ENCODE data around the gene SLIT1.

The SLIT1 gene

GRCh38 chr10:97024168-97025073 lies 161.3 kb downstream of the SLIT1 start:
- DNase-seq (ENCODE audit: low read depth in 2 of 2) = no peak

- no peak for DNase-seq (ENCODE audit: low read depth in 2 of 2)
These were observed 162.2 kb downstream of the SLIT1 start for GRCh38 chr10:97023401-97024167.

GRCh38 chr10:97022616-97023015 lies 163.1 kb downstream of the SLIT1 start:
- no peak for DNase-seq (ENCODE audit: low read depth in 2 of 2)

DNA sequence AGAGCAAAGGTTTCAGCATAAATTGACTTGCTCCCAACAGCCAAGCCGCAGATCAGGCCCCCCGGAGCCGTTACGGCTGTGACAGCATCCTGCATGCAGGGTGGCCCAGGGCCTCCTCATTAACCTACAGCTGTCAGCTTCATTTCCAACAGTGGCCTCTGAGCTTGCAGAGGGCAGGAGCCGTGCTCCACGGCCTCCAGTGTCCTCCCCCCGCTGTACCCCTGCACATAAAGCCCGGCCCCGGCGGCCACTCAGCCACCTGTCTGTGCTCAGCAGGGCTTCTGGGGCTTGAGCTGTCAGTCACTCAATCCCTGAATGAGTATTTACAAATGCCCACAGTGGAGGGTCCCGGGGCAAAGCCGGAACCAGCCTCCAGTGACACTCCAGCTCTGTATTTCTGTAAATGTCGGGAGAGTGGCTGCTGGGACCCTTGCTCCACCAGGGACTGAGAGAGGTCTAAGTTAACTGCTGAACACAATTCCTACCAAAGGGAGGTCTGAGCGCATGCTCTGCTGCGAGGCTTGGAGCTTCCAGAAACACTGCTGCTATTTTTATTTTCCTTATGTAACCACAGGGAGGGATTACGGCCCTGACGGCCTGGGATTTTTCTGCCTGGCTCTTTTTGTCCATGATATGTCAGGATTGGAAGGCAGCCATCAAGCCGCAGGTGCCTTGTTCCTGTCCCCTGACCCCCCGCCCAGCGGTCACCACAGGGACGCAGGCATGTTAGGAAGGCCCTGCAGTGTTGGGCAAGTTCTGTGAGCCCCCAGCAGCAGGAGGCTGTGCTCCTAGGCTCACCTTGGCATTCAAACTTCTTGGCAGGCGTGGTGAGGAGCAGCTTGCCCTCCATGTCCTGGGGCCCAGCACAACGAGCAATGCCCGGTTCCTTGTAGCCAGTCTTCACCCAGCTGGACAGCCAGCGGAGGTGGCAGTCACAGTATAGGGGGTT lies 165.0 kb downstream of the SLIT1 start:
- no peak for DNase-seq (ENCODE audit: low read depth in 2 of 2)

GRCh38 chr10:97019213-97019844 lies 166.4 kb downstream of the SLIT1 start:
- no peak for DNase-seq (ENCODE audit: low read depth in 2 of 2)

- DNase-seq (ENCODE audit: low read depth in 2 of 2) = no peak
These were observed 167.2 kb downstream of the SLIT1 start for GRCh38 chr10:97018251-97019212.

- DNase-seq (ENCODE audit: low read depth in 2 of 2) = no peak
These were observed 168.3 kb downstream of the SLIT1 start for GRCh38 chr10:97017474-97017903.

DNA sequence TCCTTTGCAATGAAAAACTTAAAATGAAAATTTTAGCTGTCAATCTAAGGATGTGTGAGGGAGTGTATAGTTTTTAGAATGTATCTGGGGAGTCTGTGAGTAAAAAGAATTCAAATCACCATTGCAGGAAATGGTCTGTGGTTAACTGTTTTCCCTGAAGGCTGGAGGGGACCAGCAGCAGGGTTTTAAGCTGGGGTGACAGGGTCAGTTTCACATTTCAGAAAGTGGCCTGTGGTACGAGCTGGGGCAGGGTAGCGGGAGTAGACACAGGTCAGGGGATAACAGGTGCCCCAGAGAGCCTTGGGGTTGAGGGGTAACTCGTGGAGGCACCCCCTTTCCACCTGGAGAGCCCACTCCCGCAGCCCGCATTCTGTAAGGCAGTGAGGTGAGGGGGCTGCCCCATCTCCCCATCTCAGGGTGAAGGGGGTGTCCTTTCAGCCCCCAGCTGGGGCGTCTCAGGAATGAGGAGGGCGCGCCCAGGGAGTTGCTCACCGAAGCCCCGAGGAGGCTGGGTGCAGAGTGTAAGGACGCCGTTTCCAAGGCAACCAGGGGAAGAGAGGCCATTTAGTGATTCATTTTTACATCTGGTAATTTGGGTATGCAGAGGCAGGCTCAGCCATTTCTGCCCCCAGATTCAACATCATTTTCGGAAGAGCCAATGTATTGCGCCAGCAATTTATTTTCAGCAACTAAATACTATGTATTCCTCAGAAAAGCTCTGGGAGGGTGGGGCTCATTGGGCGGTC lies 168.9 kb downstream of the SLIT1 start:
- DNase-seq (ENCODE audit: low read depth in 2 of 2) = no peak

- DNase-seq (ENCODE audit: low read depth in 2 of 2) = no peak
These were observed 170.5 kb downstream of the SLIT1 start for GRCh38 chr10:97015240-97015639.

- no peak for DNase-seq (ENCODE audit: low read depth in 2 of 2)
These were observed 171.8 kb downstream of the SLIT1 start for GRCh38 chr10:97013983-97014382.

GRCh38 chr10:97013568-97013967 lies 172.2 kb downstream of the SLIT1 start:
- no peak for DNase-seq (ENCODE audit: low read depth in 2 of 2)

DNA sequence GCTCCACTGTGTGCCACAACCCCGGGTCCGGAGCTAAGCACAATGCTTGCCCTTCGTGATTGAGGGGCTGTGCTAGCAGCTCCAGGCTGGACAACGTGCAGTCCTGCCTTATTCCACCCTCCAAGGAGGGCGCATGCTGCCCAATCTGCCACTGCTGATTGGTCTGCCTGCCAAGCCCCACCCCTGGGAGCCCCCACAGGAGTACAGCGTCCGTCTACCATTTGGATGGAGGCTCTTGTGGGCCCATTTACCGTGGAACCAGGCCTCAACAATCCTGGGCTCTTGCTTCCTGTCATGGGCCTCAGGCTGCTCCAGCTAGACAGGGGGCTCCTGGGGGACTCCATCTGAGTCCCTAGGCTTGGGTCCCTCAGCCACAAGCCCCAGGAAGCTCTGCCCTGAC lies 173.3 kb downstream of the SLIT1 start:
- DNase-seq (ENCODE audit: low read depth in 2 of 2) = no peak

- no peak for DNase-seq (ENCODE audit: low read depth in 2 of 2)
These were observed 174.4 kb downstream of the SLIT1 start for GRCh38 chr10:97011397-97011796.

- no peak for DNase-seq (ENCODE audit: low read depth in 2 of 2)
These were observed 175.0 kb downstream of the SLIT1 start for GRCh38 chr10:97010695-97011206.

DNA sequence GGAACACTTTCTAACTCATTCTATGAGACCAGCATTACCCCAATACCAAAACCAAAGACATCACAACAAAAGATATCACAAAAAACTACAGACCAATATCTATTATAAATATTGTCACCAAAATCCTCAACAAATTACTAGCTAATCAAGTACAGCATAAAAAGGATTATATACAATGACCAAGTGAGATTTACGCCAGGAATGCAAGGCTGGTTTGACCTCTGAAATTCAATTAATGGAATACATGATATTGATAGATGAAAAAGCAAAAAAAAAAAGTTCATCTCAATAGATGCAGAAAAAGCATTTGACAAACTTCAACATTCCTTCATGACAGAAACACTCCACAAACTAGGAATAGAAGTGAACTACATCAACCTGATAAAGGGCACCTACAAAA lies 178.3 kb downstream of the SLIT1 start:
- no peak for DNase-seq (ENCODE audit: low read depth in 2 of 2)

- DNase-seq (ENCODE audit: low read depth in 2 of 2) = no peak
These were observed 179.4 kb downstream of the SLIT1 start for GRCh38 chr10:97006364-97006763.

- DNase-seq (ENCODE audit: low read depth in 2 of 2) = no peak
These were observed 180.4 kb downstream of the SLIT1 start for GRCh38 chr10:97005349-97005748.

- DNase-seq (ENCODE audit: low read depth in 2 of 2) = no peak
These were observed 181.2 kb downstream of the SLIT1 start for GRCh38 chr10:97004591-97004990.

- no peak for DNase-seq (ENCODE audit: low read depth in 2 of 2)
These were observed 182.0 kb downstream of the SLIT1 start for GRCh38 chr10:97003804-97004201.

All from stimulated activated CD8-positive, alpha-beta memory T cell treated with anti-CD3 and anti-CD28 coated beads, Interleukin-2, amount 100 ng/mL, for 1 hour (primary cell).